ENCODE data around the gene PGAP6. TPM values are rescaled to one million over a fixed set of nuclear protein-coding genes. Genes with fewer than 3 reads are reported as not detected.
A peak's percentile ranks its signal among the peaks of the same experiment; 100 is the strongest.

The PGAP6 gene
- total and polyA plus RNA-seq, 9 of the 15 experiments (the other 6 are each of a cell fraction or from before 2014, with no cell fraction given) = 0.45 to 50.2 (median 39.3) TPM

DNA sequence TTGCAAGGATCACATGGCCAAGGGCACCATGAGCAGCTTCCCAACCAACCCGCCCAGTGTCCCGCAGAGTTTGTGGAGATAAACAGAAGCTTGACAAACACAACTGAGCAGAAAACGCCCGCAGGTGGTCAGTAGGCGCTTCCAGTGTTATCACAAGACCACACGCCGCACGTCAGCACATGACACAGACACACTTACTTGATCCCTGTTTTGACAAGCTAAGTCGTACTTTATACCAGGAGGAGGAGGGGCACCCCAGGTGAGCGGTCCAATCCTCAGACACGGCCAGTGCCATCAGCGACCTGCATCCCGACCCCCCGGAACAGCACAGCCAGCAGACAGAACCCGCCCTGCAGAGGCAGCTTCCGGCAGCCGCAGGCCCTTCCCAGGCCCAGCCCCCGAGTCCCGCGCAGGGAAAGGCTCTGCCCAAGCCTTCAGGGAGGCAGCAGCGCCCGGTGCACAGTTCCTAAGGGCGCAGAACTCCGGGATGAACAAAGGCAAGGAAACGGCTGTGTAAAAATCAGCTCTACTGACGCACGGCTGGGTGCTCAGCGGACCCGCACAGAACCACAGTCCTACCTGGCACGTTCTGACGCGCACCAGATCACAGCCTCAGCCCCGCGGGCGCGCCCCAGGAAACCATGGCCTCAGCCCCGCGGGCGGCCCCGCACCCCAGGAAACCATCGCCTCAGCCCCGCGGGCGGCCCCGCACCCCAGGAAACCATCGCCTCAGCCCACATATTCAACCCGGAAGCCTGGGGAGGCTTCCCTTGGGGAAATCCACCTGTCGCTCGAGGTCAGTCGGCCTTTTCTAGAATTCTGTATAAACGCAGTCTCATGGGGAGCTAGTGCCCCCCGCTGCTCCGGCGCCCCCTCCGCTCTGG lies 57.1 kb downstream of the PGAP6 start (continued):
- peak; percentile 89 for TF ChIP-seq TEAD4 (IDR thresholded peaks at IDR 0.05; ENCODE audit: low read length)
- no peak for TF ChIP-seq TEAD4 (CRISPR knock-in tag; IDR thresholded peaks at IDR 0.05; ENCODE audit: borderline replicate concordance)
- peak; percentile 60 to 69; a peak in 3 of 4 replicates for TF ChIP-seq TBL1XR1 (IDR thresholded peaks at IDR 0.05; ENCODE audit: low read length in 2 of 2)
- no peak; the same call in 1 of the 2 replicates for TF ChIP-seq CC2D1A (IDR thresholded peaks at IDR 0.05)
- TF ChIP-seq, protein P1, sequence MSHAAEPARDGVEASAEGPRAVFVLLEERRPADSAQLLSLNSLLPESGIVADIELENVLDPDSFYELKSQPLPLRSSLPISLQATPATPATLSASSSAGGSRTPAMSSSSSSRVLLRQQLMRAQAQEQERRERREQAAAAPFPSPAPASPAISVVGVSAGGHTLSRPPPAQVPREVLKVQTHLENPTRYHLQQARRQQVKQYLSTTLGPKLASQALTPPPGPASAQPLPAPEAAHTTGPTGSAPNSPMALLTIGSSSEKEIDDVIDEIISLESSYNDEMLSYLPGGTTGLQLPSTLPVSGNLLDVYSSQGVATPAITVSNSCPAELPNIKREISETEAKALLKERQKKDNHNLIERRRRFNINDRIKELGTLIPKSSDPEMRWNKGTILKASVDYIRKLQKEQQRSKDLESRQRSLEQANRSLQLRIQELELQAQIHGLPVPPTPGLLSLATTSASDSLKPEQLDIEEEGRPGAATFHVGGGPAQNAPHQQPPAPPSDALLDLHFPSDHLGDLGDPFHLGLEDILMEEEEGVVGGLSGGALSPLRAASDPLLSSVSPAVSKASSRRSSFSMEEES (CRISPR knock-in tag; IDR thresholded peaks at IDR 0.05) = peak; percentile 43
- TF ChIP-seq TAF7 (tag; IDR thresholded peaks at IDR 0.05) = no peak
- no peak for TF ChIP-seq FUS (optimal IDR thresholded peaks at IDR 0.05; ENCODE audit: low read depth, low read length)
- TF ChIP-seq NRF1 (conservative IDR thresholded peaks at IDR 0.05 in 1 of 2, IDR thresholded peaks at IDR 0.05 in 1 of 2) = peak; percentile 65 to 69
- TF ChIP-seq, protein P2, sequence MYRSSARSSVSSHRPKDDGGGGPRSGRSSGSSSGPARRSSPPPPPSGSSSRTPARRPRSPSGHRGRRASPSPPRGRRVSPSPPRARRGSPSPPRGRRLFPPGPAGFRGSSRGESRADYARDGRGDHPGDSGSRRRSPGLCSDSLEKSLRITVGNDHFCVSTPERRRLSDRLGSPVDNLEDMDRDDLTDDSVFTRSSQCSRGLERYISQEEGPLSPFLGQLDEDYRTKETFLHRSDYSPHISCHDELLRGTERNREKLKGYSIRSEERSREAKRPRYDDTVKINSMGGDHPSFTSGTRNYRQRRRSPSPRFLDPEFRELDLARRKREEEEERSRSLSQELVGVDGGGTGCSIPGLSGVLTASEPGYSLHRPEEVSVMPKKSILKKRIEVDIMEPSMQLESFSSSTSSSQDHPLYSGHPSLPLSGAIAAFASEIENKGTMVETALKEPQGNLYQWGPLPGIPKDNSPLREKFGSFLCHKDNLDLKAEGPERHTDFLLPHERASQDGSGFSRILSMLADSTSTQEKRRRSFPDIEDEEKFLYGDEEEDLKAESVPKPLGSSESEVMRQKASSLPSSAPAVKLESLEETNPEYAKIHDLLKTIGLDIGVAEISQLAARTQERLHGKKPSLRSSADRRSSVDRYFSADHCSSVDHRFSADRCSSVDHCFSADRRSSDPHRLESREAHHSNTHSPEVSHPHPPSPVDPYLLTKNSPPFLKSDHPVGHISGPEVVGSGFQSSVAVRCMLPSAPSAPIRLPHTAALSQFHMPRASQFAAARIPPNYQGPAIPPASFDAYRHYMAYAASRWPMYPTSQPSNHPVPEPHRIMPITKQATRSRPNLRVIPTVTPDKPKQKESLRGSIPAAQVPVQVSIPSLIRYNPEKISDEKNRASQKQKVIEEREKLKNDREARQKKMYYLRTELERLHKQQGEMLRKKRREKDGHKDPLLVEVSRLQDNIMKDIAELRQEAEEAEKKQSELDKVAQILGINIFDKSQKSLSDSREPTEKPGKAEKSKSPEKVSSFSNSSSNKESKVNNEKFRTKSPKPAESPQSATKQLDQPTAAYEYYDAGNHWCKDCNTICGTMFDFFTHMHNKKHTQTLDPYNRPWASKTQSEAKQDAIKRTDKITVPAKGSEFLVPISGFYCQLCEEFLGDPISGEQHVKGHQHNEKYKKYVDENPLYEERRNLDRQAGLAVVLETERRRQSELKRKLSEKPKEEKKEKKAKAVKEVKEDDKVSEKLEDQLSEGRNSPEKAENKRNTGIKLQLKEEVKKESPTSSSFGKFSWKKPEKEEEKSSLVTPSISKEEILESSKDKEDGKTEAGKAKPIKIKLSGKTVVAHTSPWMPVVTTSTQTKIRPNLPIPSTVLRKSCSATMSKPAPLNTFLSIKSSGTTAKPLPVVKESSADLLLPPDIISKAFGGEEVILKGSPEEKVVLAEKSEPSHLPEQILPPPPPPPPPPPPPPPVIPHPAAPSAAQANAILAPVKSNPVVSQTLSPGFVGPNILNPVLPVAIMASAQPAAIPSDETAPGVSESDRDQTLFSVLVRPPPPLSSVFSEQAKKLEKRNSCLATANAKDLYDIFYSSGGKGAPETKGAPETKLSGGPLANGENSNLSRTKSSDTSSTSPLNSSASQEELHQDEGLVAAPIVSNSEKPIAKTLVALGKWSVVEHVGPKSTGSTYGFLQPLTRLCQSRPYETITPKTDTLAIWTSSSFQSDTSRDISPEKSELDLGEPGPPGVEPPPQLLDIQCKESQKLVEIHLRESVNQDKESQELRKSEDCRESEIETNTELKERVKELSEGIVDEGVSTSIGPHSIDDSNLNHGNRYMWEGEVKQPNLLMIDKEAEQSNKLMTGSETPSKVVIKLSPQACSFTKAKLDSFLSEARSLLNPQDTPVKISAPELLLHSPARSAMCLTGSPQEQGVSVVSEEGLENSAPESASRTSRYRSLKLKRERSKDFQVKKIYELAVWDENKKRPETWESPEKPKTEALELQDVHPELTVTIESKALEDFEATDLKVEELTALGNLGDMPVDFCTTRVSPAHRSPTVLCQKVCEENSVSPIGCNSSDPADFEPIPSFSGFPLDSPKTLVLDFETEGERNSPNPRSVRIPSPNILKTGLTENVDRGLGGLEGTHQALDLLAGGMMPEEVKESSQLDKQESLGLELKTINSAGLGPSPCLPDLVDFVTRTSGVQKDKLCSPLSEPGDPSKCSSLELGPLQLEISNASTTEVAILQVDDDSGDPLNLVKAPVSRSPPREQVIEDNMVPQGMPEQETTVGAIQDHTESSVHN (IDR thresholded peaks at IDR 0.05; ENCODE audit: borderline replicate concordance in 1 of 2, low read depth in 1 of 2) = peak in 1 of 2 experiments; percentile 65; a peak in 1 of 4 replicates
- TF ChIP-seq MAZ (CRISPR knock-in tag; conservative IDR thresholded peaks at IDR 0.05 in 1 of 2, IDR thresholded peaks at IDR 0.05 in 1 of 2) = peak; percentile 44 to 73
- TF ChIP-seq, protein P3, sequence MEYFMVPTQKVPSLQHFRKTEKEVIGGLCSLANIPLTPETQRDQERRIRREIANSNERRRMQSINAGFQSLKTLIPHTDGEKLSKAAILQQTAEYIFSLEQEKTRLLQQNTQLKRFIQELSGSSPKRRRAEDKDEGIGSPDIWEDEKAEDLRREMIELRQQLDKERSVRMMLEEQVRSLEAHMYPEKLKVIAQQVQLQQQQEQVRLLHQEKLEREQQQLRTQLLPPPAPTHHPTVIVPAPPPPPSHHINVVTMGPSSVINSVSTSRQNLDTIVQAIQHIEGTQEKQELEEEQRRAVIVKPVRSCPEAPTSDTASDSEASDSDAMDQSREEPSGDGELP (CRISPR knock-in tag; IDR thresholded peaks at IDR 0.05; ENCODE audit: borderline replicate concordance) = peak; percentile 84
- TF ChIP-seq BRCA1 (IDR thresholded peaks at IDR 0.05) = no peak
- TF ChIP-seq BRCA1 (CRISPR knock-in tag; IDR thresholded peaks at IDR 0.05) = no peak
- TF ChIP-seq STAT5A (IDR thresholded peaks at IDR 0.05; ENCODE audit: borderline replicate concordance, low read length) = peak; percentile 78
- peak; percentile 50; the same call in 1 of the 2 replicates for TF ChIP-seq MXI1 (IDR thresholded peaks at IDR 0.05; ENCODE audit: low read depth, low read length)
- no peak for TF ChIP-seq SPI1 (IDR thresholded peaks at IDR 0.05; ENCODE audit: borderline replicate concordance, low read depth, low read length)
- TF ChIP-seq MEF2D (tag; conservative IDR thresholded peaks at IDR 0.05; ENCODE audit: low read depth) = 0 out of 2 replicates have a peak, but pooled peaks have one; percentile 58

Measured in K562 (cell line).